ENCODE data around the gene GPR39. TPM values are rescaled to one million over a fixed set of nuclear protein-coding genes. Genes with fewer than 3 reads are reported as not detected.

Gene GPR39
- total and polyA plus RNA-seq, 9 donors: 0.08 to 2.0 (median 0.42) TPM; not detected in 2

- Histone ChIP-seq H3K4me1 (ENCODE audit: insufficient read depth) (no peaks in the 10 kb centered on the region), H3K4me3 (no peak overlapping the region), H3K36me3 (no peaks in the 10 kb centered on the region), H3K27ac (no peak overlapping the region), H3K27me3 (no peaks in the 10 kb centered on the region), H3K9me3 (no peaks in the 10 kb centered on the region)
- no peak for DNase-seq
- TF ChIP-seq POLR2A (IDR thresholded peaks at IDR 0.05) (no peak), EP300 (IDR thresholded peaks at IDR 0.05) (no peak), CTCF (IDR thresholded peaks at IDR 0.05) (no peak)
- 49 to 54% (median 53%) methylated on average over 3 of the region's 3 CpGs for WGBS, 3 donors
- intact Hi-C loops (cut with DNase I): no loop called here
These were observed 62.0 kb downstream of the GPR39 start for GRCh38 chr2:132478461-132479105.

GRCh38 chr2:132479155-132479554, 62.5 kb downstream of the GPR39 start:
- 77 to 79% (median 79%) methylated on average over 8 of the region's 8 CpGs for WGBS, 3 donors
- no peak overlapping the region for H3K27ac ChIP-seq
- TF ChIP-seq EP300 (IDR thresholded peaks at IDR 0.05) (no peak), POLR2A (IDR thresholded peaks at IDR 0.05) (no peak), CTCF (IDR thresholded peaks at IDR 0.05) (no peak)
- H3K27me3 ChIP-seq: no peaks in the 10 kb centered on the region
- no peaks in the 10 kb centered on the region for H3K36me3 ChIP-seq
- H3K9me3 ChIP-seq: no peaks in the 10 kb centered on the region
- DNase-seq: no peak
- H3K4me1 ChIP-seq (ENCODE audit: insufficient read depth): no peaks in the 10 kb centered on the region
- intact Hi-C loops (cut with DNase I): no loop called here
- H3K4me3 ChIP-seq: no peak overlapping the region

- Histone ChIP-seq H3K4me3 (no peak overlapping the region), H3K36me3 (no peaks in the 10 kb centered on the region), H3K27ac (no peak overlapping the region), H3K9me3 (no peaks in the 10 kb centered on the region), H3K4me1 (ENCODE audit: insufficient read depth) (no peaks in the 10 kb centered on the region), H3K27me3 (no peaks in the 10 kb centered on the region)
- intact Hi-C loops (cut with DNase I): no loop called here
- 75 to 80% (median 75%) methylated on average over 3 of the region's 3 CpGs for WGBS, 3 donors
- DNase-seq: no peak
- no peak for TF ChIP-seq CTCF (IDR thresholded peaks at IDR 0.05)
These were observed 66.2 kb downstream of the GPR39 start for GRCh38 chr2:132482821-132483220.

- H3K36me3 ChIP-seq: no peaks in the 10 kb centered on the region
- no peak overlapping the region for H3K4me3 ChIP-seq
- no peaks in the 10 kb centered on the region for H3K9me3 ChIP-seq
- intact Hi-C loops (cut with DNase I): no loop called here
- no peaks in the 10 kb centered on the region for H3K4me1 ChIP-seq (ENCODE audit: insufficient read depth)
- TF ChIP-seq EP300 (IDR thresholded peaks at IDR 0.05) (no peak), CTCF (IDR thresholded peaks at IDR 0.05) (no peak), POLR2A (IDR thresholded peaks at IDR 0.05) (no peak)
- no peaks in the 10 kb centered on the region for H3K27me3 ChIP-seq
- H3K27ac ChIP-seq: no peak overlapping the region
- 92 to 94% (median 94%) methylated on average over 1 of the region's 1 CpG for WGBS, 3 donors
- DNase-seq: no peak
These were observed 67.5 kb downstream of the GPR39 start for GRCh38 chr2:132484144-132484543.
